Choroid plexus epithelial cell (primary cell): ENCODE results near the gene CSNK1G2.
"Not testable (repeated sequence)": the region's sequence is repeated elsewhere in the genome, so short reads cannot be mapped to it uniquely, and the experiment has no call there.

Experiments used
- DNase-seq: peaks from one replicate; pipeline ENCODE4 v3.0.0-alpha.2; 2010; ENCODE audit warnings: low read depth
- H3K4me3 ChIP-seq: 2 replicates; pipeline ENCODE4 v1.5.1; 2011; ENCODE audit warnings: low read depth, mild to moderate bottlenecking, control low read depth, low read length, moderate library complexity
- TF ChIP-seq, protein P1 (sequence below): conservative IDR thresholded peaks from 2 replicates; pipeline ENCODE4 v1.5.1; 2011; ENCODE audit warnings: low read depth, mild to moderate bottlenecking, control low read depth, inconsistent platforms, low read length, moderate library complexity

The CSNK1G2 gene

DNA sequence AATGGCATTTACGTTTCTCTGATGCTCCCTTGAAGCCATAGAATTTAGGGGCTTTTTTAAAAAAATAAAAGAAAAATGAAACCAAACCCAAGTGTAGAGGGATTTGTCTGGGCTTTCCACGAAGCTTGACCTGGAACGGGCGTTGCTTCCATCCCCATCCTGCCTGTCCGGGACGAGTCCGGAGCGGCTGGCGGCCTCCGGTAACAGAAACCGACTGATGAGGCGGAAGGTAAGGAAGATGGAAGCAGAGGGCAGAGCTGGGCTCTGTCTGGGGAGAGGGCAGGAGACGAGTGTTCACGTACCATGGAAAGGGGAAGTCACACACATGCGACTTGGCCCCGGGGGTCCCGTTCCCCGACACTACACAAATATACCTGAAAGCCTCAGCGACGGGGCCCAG is 40.3 kb downstream of the CSNK1G2 start:
- TF ChIP-seq, protein P1, sequence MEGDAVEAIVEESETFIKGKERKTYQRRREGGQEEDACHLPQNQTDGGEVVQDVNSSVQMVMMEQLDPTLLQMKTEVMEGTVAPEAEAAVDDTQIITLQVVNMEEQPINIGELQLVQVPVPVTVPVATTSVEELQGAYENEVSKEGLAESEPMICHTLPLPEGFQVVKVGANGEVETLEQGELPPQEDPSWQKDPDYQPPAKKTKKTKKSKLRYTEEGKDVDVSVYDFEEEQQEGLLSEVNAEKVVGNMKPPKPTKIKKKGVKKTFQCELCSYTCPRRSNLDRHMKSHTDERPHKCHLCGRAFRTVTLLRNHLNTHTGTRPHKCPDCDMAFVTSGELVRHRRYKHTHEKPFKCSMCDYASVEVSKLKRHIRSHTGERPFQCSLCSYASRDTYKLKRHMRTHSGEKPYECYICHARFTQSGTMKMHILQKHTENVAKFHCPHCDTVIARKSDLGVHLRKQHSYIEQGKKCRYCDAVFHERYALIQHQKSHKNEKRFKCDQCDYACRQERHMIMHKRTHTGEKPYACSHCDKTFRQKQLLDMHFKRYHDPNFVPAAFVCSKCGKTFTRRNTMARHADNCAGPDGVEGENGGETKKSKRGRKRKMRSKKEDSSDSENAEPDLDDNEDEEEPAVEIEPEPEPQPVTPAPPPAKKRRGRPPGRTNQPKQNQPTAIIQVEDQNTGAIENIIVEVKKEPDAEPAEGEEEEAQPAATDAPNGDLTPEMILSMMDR: no peak
- no peak for DNase-seq
- H3K4me3 ChIP-seq: no peak overlapping the region

DNA sequence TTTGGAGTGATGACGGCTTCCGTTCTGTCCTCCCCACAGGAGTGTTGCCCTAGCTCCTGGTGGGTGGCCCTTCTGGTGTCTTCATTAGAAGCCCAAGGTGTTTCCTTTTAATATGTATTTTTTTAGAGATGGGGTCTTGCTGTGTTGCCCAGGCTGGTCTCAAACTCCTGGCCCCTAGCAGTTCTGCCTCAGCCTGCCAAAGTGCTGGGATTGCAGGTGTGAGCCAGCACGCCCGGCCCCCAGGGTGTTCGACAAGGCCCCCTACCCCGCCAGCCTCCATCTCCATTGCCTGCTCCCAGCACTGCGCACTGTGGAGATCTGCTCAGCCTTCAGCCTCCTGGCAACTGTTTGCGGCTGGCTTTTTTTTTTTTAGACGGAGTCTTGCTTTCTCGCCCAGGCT is 43.4 kb downstream of the CSNK1G2 start:
- DNase-seq: no peak
- H3K4me3 ChIP-seq: no peak overlapping the region
- TF ChIP-seq, protein P1: no peak

- no peak overlapping the region for H3K4me3 ChIP-seq
- TF ChIP-seq, protein P1: no peak
- no peak for DNase-seq
Measured at GRCh38 chr19:1985588-1986356, 44.8 kb downstream of the CSNK1G2 start.

- TF ChIP-seq, protein P1: no peak
- DNase-seq: no peak
- no peak overlapping the region for H3K4me3 ChIP-seq
Measured at GRCh38 chr19:1986357-1987162, 45.6 kb downstream of the CSNK1G2 start.

GRCh38 chr19:1987197-1988187 is 46.5 kb downstream of the CSNK1G2 start:
- TF ChIP-seq, protein P1: no peak
- no peak overlapping the region for H3K4me3 ChIP-seq
- peak; percentile 13 for DNase-seq

DNA sequence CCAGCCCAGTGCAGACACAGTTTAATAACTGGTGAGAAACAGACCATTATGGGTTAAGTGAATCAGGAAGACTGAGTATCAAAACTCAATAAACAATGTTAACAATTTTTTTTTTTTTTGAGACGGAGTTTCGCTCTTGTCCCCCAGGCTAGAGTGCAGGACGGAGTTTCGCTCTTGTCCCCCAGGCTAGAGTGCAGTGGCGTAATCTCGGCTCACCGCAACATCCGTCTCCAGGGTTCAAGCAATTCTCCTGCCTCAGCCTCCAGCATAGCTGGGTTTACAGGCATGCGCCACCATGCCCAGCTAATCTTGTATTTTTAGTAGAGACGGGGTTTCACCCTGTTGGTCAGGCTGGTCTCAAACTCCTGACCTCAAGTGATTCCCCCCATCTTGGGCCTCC is 47.5 kb downstream of the CSNK1G2 start:
- H3K4me3 ChIP-seq: not testable (repeated sequence)

More for the DNA sequence above, 47.5 kb downstream of the CSNK1G2 start:
- DNase-seq: not testable (repeated sequence)
